H9 (cell line): ENCODE data around the gene IFT52. TPM values are rescaled to one million over a fixed set of nuclear protein-coding genes. Genes with fewer than 3 reads are reported as not detected.

ENCODE experiments used
- DNase-seq: peaks from one replicate; pipeline ENCODE4 v3.0.0-alpha.2; 2017
- H2AFZ ChIP-seq: one replicate; pipeline ENCODE4 v1.6.1; 2013; ENCODE audit warnings: mild to moderate bottlenecking, low read length, control low read depth, moderate library complexity
- H2AK5ac ChIP-seq: 2 replicates; pipeline ENCODE4 v1.6.1; 2013; ENCODE audit warnings: low read length, control low read depth, mixed read lengths; ENCODE audit not compliant: insufficient read length
- H2BK120ac ChIP-seq: one replicate; pipeline ENCODE4 v1.6.1; 2013; ENCODE audit warnings: low read depth, mild to moderate bottlenecking, low read length, control low read depth, inconsistent platforms; ENCODE audit not compliant: poor library complexity, severe bottlenecking
- H2BK12ac ChIP-seq: 2 replicates; pipeline ENCODE4 v1.6.1; 2013; ENCODE audit warnings: low read length, control low read depth, mixed read lengths, low read depth; ENCODE audit not compliant: insufficient read length
- H2BK15ac ChIP-seq: 2 replicates; pipeline ENCODE4 v1.6.1; 2013; ENCODE audit warnings: low read depth, low read length, control low read depth
- H2BK20ac ChIP-seq: one replicate; pipeline ENCODE4 v1.6.1; 2013; ENCODE audit warnings: low read depth, mild to moderate bottlenecking, low read length, control low read depth, inconsistent platforms; ENCODE audit not compliant: poor library complexity, severe bottlenecking
- H2BK5ac ChIP-seq: 2 replicates; pipeline ENCODE4 v1.6.1; 2013; ENCODE audit warnings: low read length, control low read depth, mixed read lengths; ENCODE audit not compliant: insufficient read length
- H3K14ac ChIP-seq: 2 replicates; pipeline ENCODE4 v1.6.1; 2013; ENCODE audit warnings: low read length, control low read depth; ENCODE audit not compliant: insufficient read depth
- H3K18ac ChIP-seq: 2 replicates; pipeline ENCODE4 v1.6.1; 2013; ENCODE audit warnings: low read depth, mild to moderate bottlenecking, mixed read lengths, low read length, control low read depth; ENCODE audit not compliant: insufficient read length
- H3K23ac ChIP-seq: 2 replicates; pipeline ENCODE4 v1.6.1; 2013; ENCODE audit warnings: low read length, control low read depth, mixed read lengths, low read depth; ENCODE audit not compliant: insufficient read length
- H3K23me2 ChIP-seq: 2 replicates; pipeline ENCODE4 v1.6.1; 2013; ENCODE audit warnings: low read depth, mild to moderate bottlenecking, mixed read lengths, low read length, control low read depth; ENCODE audit not compliant: insufficient read length, poor library complexity, severe bottlenecking
- H3K27ac ChIP-seq: 2 replicates; pipeline ENCODE4 v1.5.1; 2013; ENCODE audit warnings: low read length, control low read depth, mixed read lengths, low read depth; ENCODE audit not compliant: insufficient read length
- H3K27me3 ChIP-seq: 2 replicates; pipeline ENCODE4 v1.6.1; 2013; ENCODE audit warnings: low read length, control low read depth, inconsistent platforms; ENCODE audit not compliant: insufficient read depth
- H3K4ac ChIP-seq: 2 replicates; pipeline ENCODE4 v1.6.1; 2013; ENCODE audit warnings: low read depth, mild to moderate bottlenecking, control low read depth, inconsistent platforms, low read length, moderate library complexity
- H3K4me1 ChIP-seq: 2 replicates; pipeline ENCODE4 v1.6.1; 2013; ENCODE audit warnings: low read length, control low read depth, inconsistent platforms; ENCODE audit not compliant: insufficient read depth
- H3K4me2 ChIP-seq: 2 replicates; pipeline ENCODE4 v1.6.1; 2013; ENCODE audit warnings: low read length, control low read depth, mixed read lengths; ENCODE audit not compliant: insufficient read length, insufficient read depth
- H3K56ac ChIP-seq: 2 replicates; pipeline ENCODE4 v1.6.1; 2013; ENCODE audit warnings: low read depth, mild to moderate bottlenecking, mixed read lengths, low read length, control low read depth; ENCODE audit not compliant: insufficient read length
- H3K79me1 ChIP-seq: 2 replicates; pipeline ENCODE4 v1.6.1; 2013; ENCODE audit warnings: low read depth, mild to moderate bottlenecking, moderate library complexity, low read length, control low read depth, inconsistent platforms; ENCODE audit not compliant: insufficient read depth, poor library complexity, severe bottlenecking
- H3K79me2 ChIP-seq: 2 replicates; pipeline ENCODE4 v1.6.1; 2013; ENCODE audit warnings: low read length, control low read depth, inconsistent platforms; ENCODE audit not compliant: insufficient read depth
- H3K9ac ChIP-seq: 2 replicates; pipeline ENCODE4 v1.6.1; 2013; ENCODE audit warnings: low read length, control low read depth, mixed read lengths; ENCODE audit not compliant: insufficient read length; ENCODE audit errors: extremely low read depth
- H3K9me3 ChIP-seq: one replicate; pipeline ENCODE4 v1.6.1; 2013; ENCODE audit warnings: low read depth, low read length, inconsistent platforms; ENCODE audit not compliant: control insufficient read depth
- H3T11ph ChIP-seq: one replicate; pipeline ENCODE4 v1.6.1; 2013; ENCODE audit warnings: mild to moderate bottlenecking, low read length, control low read depth, inconsistent platforms
- H4K20me1 ChIP-seq: one replicate; pipeline ENCODE4 v1.6.1; 2013; ENCODE audit not compliant: control insufficient read depth, insufficient read length, insufficient read depth
- H4K5ac ChIP-seq: 2 replicates; pipeline ENCODE4 v1.6.1; 2013; ENCODE audit warnings: low read depth, mild to moderate bottlenecking, mixed read lengths, low read length, control low read depth; ENCODE audit not compliant: insufficient read length
- H4K8ac ChIP-seq: replicated peaks from 2 replicates; pipeline ENCODE4 v1.6.1; 2013; ENCODE audit warnings: low read length, control low read depth, mixed read lengths, low read depth; ENCODE audit not compliant: insufficient read length
- H4K91ac ChIP-seq: 2 replicates; pipeline ENCODE4 v1.6.1; 2013; ENCODE audit warnings: low read depth, mild to moderate bottlenecking, moderate library complexity, mixed read lengths, low read length, control low read depth; ENCODE audit not compliant: insufficient read length
- H3K27ac Mint-ChIP-seq, 3 experiments: 2 replicates in 2 of 3; 3 replicates in 1 of 3; pipeline ENCODE4 v1.8.0; 2020 to 2021; ENCODE audit warnings: mixed read lengths in 3 of 3, mild to moderate bottlenecking in 1 of 3, moderate library complexity in 1 of 3
- H3K27me3 Mint-ChIP-seq: 2 replicates; pipeline ENCODE4 v1.8.0; 2021; ENCODE audit warnings: low read depth, mild to moderate bottlenecking, moderate library complexity, mixed read lengths
- H3K36me3 Mint-ChIP-seq, 3 experiments: 2 replicates in 2 of 3; 3 replicates in 1 of 3; pipeline ENCODE4 v1.8.0; 2020 to 2021; ENCODE audit warnings: low read depth in 3 of 3, mixed read lengths in 3 of 3; ENCODE audit not compliant: insufficient read depth in 1 of 3
- H3K4me1 Mint-ChIP-seq, 2 experiments: 2 replicates each; pipeline ENCODE4 v1.8.0; 2020; ENCODE audit warnings: mixed read lengths in 2 of 2
- H3K4me3 Mint-ChIP-seq, 2 experiments: 2 replicates in 1 of 2; 3 replicates in 1 of 2; pipeline ENCODE4 v1.8.0; 2020 to 2021; ENCODE audit warnings: mild to moderate bottlenecking in 2 of 2, mixed read lengths in 2 of 2, moderate library complexity in 1 of 2
- H3K9me3 Mint-ChIP-seq, 2 experiments: 2 replicates in 1 of 2; 3 replicates in 1 of 2; pipeline ENCODE4 v1.8.0; 2020; ENCODE audit warnings: mild to moderate bottlenecking in 2 of 2, mixed read lengths in 2 of 2, moderate library complexity in 1 of 2
- WGBS: extraction: QIAGEN DNeasy Blood & Tissue Kit; methylation state at CpG from one replicate; pipeline ENCODE4 v1.1.7; 2013; ENCODE audit warnings: missing lambda C conversion rate, low lambda C conversion rate, mixed read lengths; ENCODE audit not compliant: insufficient read length; ENCODE audit errors: extremely low coverage; 5-methylcytosine and 5-hydroxymethylcytosine counted together
- total RNA-seq: library from RNA; stranded (reverse); gene quantifications from 2 replicates; pipeline ENCODE4 v1.2.1, GENCODE V29; 2021
- TF ChIP-seq, protein P1 (sequence below): fragments of 200-600 bp; sonication (generic); conservative IDR thresholded peaks from 3 replicates; pipeline ENCODE4 v1.8.0; 2021; ENCODE audit warnings: antibody characterized with exemption, mild to moderate bottlenecking

IFT52 gene
- total RNA-seq, 1 experiment from 2014 or later = 44.5 TPM

DNA sequence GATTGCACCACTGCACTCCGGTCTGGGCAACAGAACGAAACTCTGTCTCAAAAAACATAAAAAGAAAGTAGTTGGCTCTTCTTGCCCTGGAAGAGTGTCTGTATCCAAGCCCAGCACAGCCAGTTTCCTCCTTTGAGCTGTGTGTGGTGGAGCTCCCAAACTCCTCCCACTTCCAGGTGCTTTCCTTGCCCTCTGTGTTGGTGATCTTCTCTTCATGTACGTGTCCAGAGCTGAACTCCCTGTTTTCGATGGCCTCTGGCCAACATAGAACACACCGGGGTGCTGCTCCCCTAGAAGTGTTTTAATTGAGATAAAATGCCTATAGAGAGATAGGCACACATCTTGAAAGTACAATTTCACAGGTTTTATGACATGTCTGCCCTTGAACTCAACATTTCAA, 48.6 kb upstream of the IFT52 start:
- Histone ChIP-seq H4K20me1 (no peaks in the 10 kb centered on the region), H2BK20ac (no peak overlapping the region), H2BK5ac (no peak overlapping the region), H4K5ac (no peak overlapping the region), H3K79me1 (no peaks in the 10 kb centered on the region), H3K4ac (no peak overlapping the region), H3T11ph (no peak overlapping the region), H3K9ac (no peak overlapping the region), H3K4me1 (no peaks in the 10 kb centered on the region), H3K4me2 (no peak overlapping the region), H3K14ac (no peak overlapping the region), H4K8ac (no peak overlapping the region), H2AFZ (no peak overlapping the region), H3K27me3 (no peaks in the 10 kb centered on the region), H4K91ac (no peak overlapping the region), H2BK120ac (no peak overlapping the region), H2BK15ac (no peak overlapping the region), H3K79me2 (no peaks in the 10 kb centered on the region), H3K23me2 (no peaks in the 10 kb centered on the region), H3K27ac (no peak overlapping the region), H2BK12ac (no peak overlapping the region), H3K56ac (no peak overlapping the region), H2AK5ac (no peak overlapping the region), H3K23ac (no peak overlapping the region), H3K18ac (no peak overlapping the region), H3K9me3 (no peaks in the 10 kb centered on the region)
- Mint-ChIP-seq H3K9me3 (peaks cover 5 to 6% of the 10 kb centered on the region in 2 experiments), H3K27me3 (no peaks in the 10 kb centered on the region), H3K4me3 (no peak overlapping the region), H3K27ac (no peak overlapping the region), H3K4me1 (no peaks in the 10 kb centered on the region), H3K36me3 (peaks cover 11 to 37% (median 35%) of the 10 kb centered on the region in 3 experiments)
- TF ChIP-seq, protein P1, sequence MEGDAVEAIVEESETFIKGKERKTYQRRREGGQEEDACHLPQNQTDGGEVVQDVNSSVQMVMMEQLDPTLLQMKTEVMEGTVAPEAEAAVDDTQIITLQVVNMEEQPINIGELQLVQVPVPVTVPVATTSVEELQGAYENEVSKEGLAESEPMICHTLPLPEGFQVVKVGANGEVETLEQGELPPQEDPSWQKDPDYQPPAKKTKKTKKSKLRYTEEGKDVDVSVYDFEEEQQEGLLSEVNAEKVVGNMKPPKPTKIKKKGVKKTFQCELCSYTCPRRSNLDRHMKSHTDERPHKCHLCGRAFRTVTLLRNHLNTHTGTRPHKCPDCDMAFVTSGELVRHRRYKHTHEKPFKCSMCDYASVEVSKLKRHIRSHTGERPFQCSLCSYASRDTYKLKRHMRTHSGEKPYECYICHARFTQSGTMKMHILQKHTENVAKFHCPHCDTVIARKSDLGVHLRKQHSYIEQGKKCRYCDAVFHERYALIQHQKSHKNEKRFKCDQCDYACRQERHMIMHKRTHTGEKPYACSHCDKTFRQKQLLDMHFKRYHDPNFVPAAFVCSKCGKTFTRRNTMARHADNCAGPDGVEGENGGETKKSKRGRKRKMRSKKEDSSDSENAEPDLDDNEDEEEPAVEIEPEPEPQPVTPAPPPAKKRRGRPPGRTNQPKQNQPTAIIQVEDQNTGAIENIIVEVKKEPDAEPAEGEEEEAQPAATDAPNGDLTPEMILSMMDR = no peak
- DNase-seq = no peak
- WGBS = no CpG with 5 or more reads among the region's 5 CpGs
